ENCODE measurements around the gene CXCL12.

- TF ChIP-seq CTCF (conservative IDR thresholded peaks at IDR 0.05; ENCODE audit: low read depth, low read length) (no peak), EZH2phosphoT487 (IDR thresholded peaks at IDR 0.05; ENCODE audit: borderline replicate concordance, low read length) (no peak)
Observed at GRCh38 chr10:44419790-44420549, 35.1 kb upstream of the CXCL12 start.
